Embryonic facial prominence (tissue), 1 donor: ENCODE data around the gene MSLN.
A peak's percentile ranks its signal among the peaks of the same experiment; 100 is the strongest.
"Not testable (repeated sequence)": the region's sequence is repeated elsewhere in the genome, so short reads cannot be mapped to it uniquely, and the experiment has no call there.

Experiments
- DNase-seq: peaks from one replicate; pipeline ENCODE4 v3.0.0-alpha.2; 2016; ENCODE audit errors: extremely low spot score

The MSLN gene

GRCh38 chr16:760545-761343 lies at the start of gene MSLN:
Gene MSLN (plus strand): TSS chr16:760734. CDS start chr16:762681, 1,947 bp downstream.
- no peak for DNase-seq

- no peak for DNase-seq
Observed at GRCh38 chr16:711084-711483, 49.5 kb upstream of the MSLN start.

- no peak for DNase-seq
Observed at GRCh38 chr16:711548-712320, 48.8 kb upstream of the MSLN start.

GRCh38 chr16:712740-713250 lies 47.7 kb upstream of the MSLN start:
- not testable (repeated sequence) for DNase-seq

- no peak for DNase-seq
Observed at GRCh38 chr16:714079-714478, 46.5 kb upstream of the MSLN start.

- DNase-seq: peak; percentile 64
Observed at GRCh38 chr16:714558-715476, 45.7 kb upstream of the MSLN start, which contains the start of gene METRN. Gene METRN (plus strand): TSS chr16:715118. CDS start chr16:715290, 172 bp downstream.

- DNase-seq: no peak
Observed at GRCh38 chr16:715477-716199, 44.9 kb upstream of the MSLN start.

GRCh38 chr16:716200-716568 lies 44.4 kb upstream of the MSLN start:
- DNase-seq: no peak

- DNase-seq: no peak
Observed at GRCh38 chr16:716768-717325, 43.7 kb upstream of the MSLN start.

- DNase-seq: no peak
Observed at GRCh38 chr16:717450-718245, 42.9 kb upstream of the MSLN start.

GRCh38 chr16:718389-718788 lies 42.1 kb upstream of the MSLN start:
- no peak for DNase-seq

GRCh38 chr16:718922-719321 lies 41.6 kb upstream of the MSLN start:
- DNase-seq: no peak

- DNase-seq: no peak
Observed at GRCh38 chr16:719815-720446, 40.6 kb upstream of the MSLN start.

- no peak for DNase-seq
Observed at GRCh38 chr16:720447-720989, 40.0 kb upstream of the MSLN start.

GRCh38 chr16:720990-721764 lies 39.4 kb upstream of the MSLN start, which contains the start of gene ANTKMT:
Gene ANTKMT (plus strand): TSS chr16:721146. CDS start chr16:721275, 129 bp downstream.
- peak; percentile 37 for DNase-seq

- no peak for DNase-seq
Observed at GRCh38 chr16:721765-722540, 38.6 kb upstream of the MSLN start.
